Adrenal gland (tissue), 5 donors: ENCODE data around the gene GNPDA1.

Experiments
- POLR2A ChIP-seq, 2 donors: fragments of 450-650 bp; IDR thresholded peaks; one replicate each; pipeline ENCODE4 v1.6.1; 2017; ENCODE audit warnings: antibody characterized with exemption in 2 of 2, mild to moderate bottlenecking in 2 of 2, moderate library complexity in 1 of 2
- TF ChIP-seq, protein P1 (sequence below), 6 experiments: fragments of 450-650 bp in 4 of 6; fragments of 200-600 bp in 2 of 6; sonication (generic) in 1 of 6; IDR thresholded peaks; 1 replicate in 5 of 6; 2 replicates in 1 of 6; pipeline versions ENCODE4 v1.5.1 to v1.8.0; 2016 to 2021; ENCODE audit warnings: antibody characterized with exemption in 6 of 6, mild to moderate bottlenecking in 2 of 6, moderate library complexity in 1 of 6
- donor health status: DM: no; HTN: no; CAD: no.

DNA sequence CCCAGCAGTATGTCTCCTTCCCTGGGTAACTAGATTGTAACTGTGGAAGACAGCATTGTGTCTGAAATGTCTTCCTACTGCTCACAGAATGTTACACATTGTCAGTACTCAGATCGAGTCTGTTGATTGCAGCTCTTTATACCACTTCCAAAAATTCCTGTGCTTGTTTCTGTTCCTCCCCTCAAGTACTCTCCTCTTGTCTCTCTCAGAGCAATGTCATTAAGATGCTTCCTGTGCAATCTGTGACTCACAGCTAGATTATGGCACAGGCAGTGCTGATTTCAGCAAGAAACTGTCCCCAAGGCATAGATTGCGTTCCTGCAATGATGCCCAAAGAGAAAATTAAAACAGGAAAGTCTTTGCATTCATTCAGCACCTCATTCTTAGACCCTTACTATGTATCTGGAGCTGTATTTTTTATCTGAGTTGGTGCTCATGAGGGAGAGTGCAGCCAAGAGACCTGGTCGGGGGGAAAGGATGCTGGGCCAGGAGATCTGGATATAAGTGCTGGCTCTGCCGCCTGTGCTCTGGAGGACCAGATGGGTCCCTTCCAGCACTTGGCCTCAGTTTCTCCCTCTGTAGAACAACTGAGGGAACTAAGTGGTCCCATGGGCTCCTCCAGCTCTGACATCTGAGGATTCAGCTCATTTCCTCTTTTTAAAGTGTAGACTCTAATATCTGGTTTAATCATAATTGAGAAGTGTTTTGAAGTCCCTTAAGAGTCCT is 40.8 kb upstream of the GNPDA1 start:
- TF ChIP-seq, protein P1, sequence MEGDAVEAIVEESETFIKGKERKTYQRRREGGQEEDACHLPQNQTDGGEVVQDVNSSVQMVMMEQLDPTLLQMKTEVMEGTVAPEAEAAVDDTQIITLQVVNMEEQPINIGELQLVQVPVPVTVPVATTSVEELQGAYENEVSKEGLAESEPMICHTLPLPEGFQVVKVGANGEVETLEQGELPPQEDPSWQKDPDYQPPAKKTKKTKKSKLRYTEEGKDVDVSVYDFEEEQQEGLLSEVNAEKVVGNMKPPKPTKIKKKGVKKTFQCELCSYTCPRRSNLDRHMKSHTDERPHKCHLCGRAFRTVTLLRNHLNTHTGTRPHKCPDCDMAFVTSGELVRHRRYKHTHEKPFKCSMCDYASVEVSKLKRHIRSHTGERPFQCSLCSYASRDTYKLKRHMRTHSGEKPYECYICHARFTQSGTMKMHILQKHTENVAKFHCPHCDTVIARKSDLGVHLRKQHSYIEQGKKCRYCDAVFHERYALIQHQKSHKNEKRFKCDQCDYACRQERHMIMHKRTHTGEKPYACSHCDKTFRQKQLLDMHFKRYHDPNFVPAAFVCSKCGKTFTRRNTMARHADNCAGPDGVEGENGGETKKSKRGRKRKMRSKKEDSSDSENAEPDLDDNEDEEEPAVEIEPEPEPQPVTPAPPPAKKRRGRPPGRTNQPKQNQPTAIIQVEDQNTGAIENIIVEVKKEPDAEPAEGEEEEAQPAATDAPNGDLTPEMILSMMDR (IDR thresholded peaks at IDR 0.05) = no peak
- TF ChIP-seq POLR2A (IDR thresholded peaks at IDR 0.05) = peak in 1 of 2 donors; percentile 11
